ENCODE measurements around the gene NOD1.

DNA sequence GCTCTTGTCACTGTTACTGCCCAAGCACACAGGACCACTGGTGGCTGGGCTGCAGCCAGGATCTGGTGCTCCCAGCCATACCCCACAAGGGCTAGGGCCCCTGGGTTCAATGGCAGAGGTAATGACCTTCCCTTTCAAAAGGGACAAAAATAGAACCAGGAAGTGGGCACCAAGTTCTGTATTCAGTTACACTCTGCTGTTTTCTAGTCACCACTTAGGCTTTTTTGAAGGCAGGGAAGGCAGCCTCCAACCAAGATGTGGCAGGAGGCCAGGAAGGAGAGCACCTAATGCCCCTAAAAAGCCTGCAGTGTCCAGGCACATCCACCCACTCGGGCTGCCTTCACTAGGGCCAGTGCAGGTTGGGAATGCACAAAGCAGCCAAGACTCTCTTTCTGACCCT is 47.8 kb downstream of the NOD1 start:
- TF ChIP-seq POLR2A (IDR thresholded peaks at IDR 0.05) (no peak), EP300 (IDR thresholded peaks at IDR 0.05) (no peak)
- TF ChIP-seq, protein P1, sequence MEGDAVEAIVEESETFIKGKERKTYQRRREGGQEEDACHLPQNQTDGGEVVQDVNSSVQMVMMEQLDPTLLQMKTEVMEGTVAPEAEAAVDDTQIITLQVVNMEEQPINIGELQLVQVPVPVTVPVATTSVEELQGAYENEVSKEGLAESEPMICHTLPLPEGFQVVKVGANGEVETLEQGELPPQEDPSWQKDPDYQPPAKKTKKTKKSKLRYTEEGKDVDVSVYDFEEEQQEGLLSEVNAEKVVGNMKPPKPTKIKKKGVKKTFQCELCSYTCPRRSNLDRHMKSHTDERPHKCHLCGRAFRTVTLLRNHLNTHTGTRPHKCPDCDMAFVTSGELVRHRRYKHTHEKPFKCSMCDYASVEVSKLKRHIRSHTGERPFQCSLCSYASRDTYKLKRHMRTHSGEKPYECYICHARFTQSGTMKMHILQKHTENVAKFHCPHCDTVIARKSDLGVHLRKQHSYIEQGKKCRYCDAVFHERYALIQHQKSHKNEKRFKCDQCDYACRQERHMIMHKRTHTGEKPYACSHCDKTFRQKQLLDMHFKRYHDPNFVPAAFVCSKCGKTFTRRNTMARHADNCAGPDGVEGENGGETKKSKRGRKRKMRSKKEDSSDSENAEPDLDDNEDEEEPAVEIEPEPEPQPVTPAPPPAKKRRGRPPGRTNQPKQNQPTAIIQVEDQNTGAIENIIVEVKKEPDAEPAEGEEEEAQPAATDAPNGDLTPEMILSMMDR (IDR thresholded peaks at IDR 0.05), result no peak
